HG03039 (cell line): ENCODE measurements around the gene IKZF5.

Experiments used
- ATAC-seq: cut with Tn5 transposase; IDR thresholded peaks from one replicate; pipeline ENCODE4 v1.9.1; 2021; ENCODE audit warnings: mild to moderate bottlenecking, moderate library complexity; ENCODE audit not compliant: unreplicated experiment

IKZF5 gene

DNA sequence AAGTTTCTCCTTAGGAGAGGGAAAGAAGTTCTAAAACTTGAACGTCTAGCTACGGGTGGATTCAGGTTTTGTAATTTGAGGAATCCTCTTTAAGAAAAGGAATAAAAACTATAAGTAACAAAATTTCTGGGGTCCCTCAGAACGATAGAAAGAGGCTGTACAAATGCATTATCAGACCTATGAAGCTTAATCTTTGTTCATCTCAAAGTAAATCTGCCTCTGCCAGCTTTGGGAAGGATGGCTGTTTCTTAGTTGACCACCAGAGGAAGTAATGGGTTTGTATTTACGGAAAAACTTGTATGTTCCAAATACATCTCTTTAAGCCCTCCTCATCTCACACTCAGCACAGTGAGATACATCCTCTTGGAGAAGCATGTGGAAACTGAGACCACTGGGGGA, 27.5 kb downstream of the IKZF5 start:
- ATAC-seq = no peak

GRCh38 chr10:122980209-122981065, 28.2 kb downstream of the IKZF5 start, which contains the start of gene PSTK:
Gene PSTK (plus strand): TSS chr10:122980401. CDS start chr10:122980480, 79 bp downstream.
- ATAC-seq = peak; percentile 95

DNA sequence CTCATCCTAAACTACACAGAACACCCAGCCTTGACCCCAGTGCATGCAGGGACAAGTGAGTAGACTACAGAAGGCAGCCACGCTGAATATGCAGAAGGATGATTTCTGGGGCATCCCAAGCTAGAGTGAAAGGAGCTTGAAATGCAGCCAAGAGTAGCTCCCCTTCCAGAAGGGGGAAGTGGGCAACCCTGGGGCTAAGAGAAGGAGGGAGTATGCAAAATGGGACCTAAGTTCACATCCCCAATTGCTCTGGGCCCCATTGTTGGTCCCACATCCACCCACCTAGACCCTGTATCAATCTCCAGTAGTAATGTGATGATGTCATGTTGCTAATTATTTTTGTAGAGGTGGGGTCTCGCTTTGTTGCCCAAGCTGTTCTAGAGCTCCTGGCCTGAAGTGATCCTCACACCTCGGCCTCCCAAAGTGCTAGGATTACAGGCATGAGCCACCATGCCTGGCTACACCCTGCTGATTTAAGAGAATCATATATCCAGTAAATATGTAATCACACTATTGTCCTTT, 34.0 kb downstream of the IKZF5 start:
- no peak for ATAC-seq

DNA sequence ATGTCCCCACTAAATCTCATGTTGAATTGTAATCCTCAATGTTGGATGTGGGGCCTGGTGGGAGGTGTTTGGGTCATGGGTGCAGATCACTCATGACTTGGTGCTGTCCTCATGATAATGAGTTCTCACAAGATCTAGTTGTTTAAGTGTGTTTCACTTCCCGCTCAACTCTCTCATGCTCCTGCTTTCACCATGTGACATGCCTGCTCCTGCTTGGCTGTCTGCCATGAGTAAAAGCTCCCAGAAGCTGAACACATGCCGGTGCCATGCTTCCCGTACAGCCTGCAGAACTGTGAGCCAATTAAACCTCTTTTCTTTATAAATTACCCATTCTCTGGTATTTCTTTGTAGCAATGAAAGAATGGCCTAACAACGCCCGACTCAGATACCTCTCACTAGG, 34.6 kb downstream of the IKZF5 start:
- ATAC-seq = no peak

DNA sequence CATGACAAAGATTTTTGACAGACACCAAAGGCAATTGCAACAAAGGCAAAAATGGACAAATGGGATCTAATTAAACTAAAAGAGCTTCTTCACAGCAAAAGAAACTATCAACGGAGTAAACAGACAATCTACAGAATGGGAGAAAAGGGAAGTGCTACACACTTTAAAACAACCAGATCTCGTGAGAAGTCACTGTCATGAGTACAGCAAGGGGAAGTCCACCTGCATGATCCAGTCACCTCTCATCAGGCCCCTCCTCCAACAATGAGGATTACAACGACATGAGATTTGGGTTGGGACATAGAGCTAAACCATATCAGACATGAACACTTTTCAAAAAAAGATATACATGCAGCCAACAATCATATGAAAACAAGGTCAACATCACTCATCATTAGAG, 39.9 kb downstream of the IKZF5 start:
- ATAC-seq = no peak

DNA sequence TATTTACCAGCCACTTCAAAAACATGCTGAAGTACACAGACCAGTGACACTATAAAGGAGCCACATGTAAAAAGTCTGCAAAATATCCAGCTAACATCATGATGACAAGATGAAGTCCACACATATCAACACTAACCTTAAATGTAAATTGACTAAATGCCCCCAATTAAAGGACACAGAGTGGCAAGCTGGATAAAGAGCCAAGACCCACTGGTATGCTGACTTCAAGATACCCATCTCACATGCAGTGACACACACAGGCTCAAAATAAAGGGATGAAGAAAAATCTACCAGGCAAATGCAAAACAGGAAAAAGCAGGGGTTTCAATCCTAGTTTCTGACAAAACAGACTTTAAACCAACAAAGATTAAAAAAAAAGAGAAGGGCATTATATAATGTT, 41.7 kb downstream of the IKZF5 start:
- ATAC-seq = no peak

- no peak for ATAC-seq
Observed at GRCh38 chr10:122962405-122962804, 46.2 kb downstream of the IKZF5 start.

DNA sequence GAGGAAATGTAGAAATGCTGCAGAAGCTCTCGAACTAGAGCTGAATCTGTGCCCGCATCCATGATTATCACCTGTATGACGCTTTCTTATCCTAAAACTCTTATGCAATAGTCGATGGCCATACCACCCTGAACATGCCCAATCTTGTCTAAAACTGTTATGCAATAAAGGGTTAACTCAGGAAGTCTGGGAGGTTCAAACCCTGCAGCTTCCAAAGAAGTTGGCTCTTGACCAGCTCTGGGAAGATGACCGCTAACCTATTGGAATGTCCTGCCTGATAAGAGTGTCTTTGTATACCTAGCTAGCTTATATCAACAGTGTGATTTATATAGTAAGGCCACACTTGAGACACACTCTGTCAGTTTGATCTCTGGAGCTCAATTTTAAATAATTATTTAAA, 51.1 kb downstream of the IKZF5 start:
- no peak for ATAC-seq

- no peak for ATAC-seq
Observed at GRCh38 chr10:122955892-122956291, 52.7 kb downstream of the IKZF5 start.

GRCh38 chr10:122954731-122955050, 53.9 kb downstream of the IKZF5 start:
- no peak for ATAC-seq

DNA sequence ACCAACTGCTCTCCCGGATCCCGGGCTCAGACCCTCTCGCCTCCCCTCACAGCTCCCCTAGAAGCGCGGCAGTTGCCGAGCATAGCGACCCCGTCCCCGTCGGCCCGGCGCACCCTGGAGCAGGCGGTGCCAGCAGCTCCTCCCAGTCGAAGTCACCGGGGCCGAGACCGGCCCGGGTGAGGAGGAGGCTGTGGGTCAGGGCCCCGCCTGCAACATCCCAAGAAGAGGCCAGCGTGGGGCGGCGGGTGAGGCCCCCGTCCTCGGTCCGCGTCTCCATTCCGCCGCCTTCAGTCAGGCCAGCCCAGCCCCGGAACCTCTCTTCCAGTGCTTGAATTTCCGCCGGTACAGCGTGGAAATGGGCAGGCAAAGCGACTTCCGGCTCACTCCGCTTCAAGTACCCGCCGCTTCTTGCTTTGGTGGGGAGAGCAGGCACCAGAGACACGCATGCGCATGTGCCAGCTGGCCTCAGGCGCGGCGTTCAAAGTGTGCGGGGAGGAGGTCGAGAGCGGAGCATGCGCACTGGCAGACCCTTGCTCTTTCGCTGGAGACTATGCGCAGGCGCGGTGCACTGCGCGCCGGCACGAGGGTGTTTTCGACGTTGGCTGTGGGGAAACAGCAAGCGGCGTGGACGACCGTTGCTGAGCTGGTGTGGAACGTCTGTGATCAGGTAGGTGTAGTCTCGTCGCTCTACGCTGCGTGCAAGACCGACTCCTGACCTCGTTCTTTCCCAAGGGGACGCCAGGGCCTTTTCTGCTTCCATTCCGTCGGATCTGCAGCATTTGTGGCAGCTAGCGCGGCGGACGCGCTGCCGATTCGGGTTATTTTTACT, 54.5 kb downstream of the IKZF5 start, which contains the start of gene C10orf88:
TSS of gene C10orf88 (minus strand) at position 326 of the 829 bp plus-strand sequence. CDS start at position 277, 49 bp downstream.
- peak; percentile 92 for ATAC-seq

DNA sequence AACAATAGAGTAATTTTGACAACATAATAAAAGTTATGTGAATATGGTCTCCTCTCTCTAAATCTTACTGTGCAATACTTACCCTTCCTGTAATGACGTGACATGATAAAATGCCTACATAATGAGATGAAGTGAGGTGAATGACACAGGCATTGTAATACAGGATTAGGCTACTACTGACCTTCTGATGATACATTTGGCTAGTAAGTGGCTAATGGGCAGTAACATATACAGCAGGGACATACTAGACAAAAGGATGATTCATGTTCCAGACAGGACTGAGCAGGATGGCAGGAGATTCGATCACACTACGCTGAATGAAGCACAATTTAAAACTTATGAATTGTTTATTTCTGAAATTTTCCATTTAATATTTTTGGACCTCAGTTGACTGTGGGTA, 59.3 kb downstream of the IKZF5 start:
- ATAC-seq = no peak
